Measurements from ENCODE around the gene PLA2G4D. TPM values are rescaled to one million over a fixed set of nuclear protein-coding genes. Genes with fewer than 3 reads are reported as not detected.

Gene PLA2G4D
- total RNA-seq, 1 experiment from 2014 or later = 0.34 TPM

DNA sequence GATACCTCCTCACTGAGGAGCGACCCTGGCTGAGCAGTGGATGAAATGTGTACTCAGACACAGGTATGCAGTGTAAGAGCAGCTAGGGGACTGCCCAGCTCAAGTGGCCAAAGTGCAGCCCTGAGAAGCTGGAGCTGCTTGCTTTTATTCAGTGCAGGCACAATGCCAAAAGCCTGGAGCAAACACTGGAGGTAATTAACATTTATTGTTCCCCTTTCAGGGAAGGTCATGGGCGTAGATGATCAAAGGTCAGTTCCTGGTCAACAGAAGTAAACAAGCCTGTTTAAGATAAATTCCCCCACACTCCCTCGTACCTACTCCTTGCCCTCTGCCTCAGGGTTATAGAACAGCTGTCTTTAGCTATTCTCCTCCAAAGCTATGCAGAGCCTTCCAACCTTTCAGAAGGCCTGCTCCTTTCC is 44.6 kb upstream of the PLA2G4D start:
- Histone ChIP-seq H3K79me2 (ENCODE audit: insufficient read depth, low read length) (no peaks in the 10 kb centered on the region), H3K27me3 (ENCODE audit: insufficient read depth, low read length) (no peaks in the 10 kb centered on the region; the same call in 1 of the 2 replicates), H3K9me3 (ENCODE audit: control insufficient read depth in 1 of 2, insufficient read depth in 1 of 2, low read depth in 1 of 2, low read length in 2 of 2) (no peaks in the 10 kb centered on the region), H3K4me3 (replicated peaks in 1 of 2; ENCODE audit: low read depth in 1 of 2, low read length in 2 of 2) (no peak overlapping the region), H3K4me1 (ENCODE audit: control insufficient read depth in 1 of 2, insufficient read depth in 2 of 2, low read length in 2 of 2) (peaks cover 5 to 7% of the 10 kb centered on the region in 2 experiments; a peak in 3 of 4 replicates), H3K9me2 (ENCODE audit: insufficient read depth) (no peaks in the 10 kb centered on the region), H2AFZ (ENCODE audit: low read depth, low read length, poor library complexity, severe bottlenecking) (no peak overlapping the region), H3K27ac (ENCODE audit: low read depth, low read length) (no peak overlapping the region), H3K36me3 (ENCODE audit: control insufficient read depth in 1 of 2, insufficient read depth in 2 of 2, low read length in 2 of 2) (no peaks in the 10 kb centered on the region), H3K4me2 (ENCODE audit: low read length) (no peak overlapping the region), H4K20me1 (ENCODE audit: insufficient read depth) (no peaks in the 10 kb centered on the region), H3K9ac (ENCODE audit: low read length) (no peak overlapping the region)
- intact Hi-C loops (cut with micrococcal nuclease) = no loop called here
- no peak for DNase-seq (ENCODE audit: low read depth, low spot score)
- ChIA-PET RAD21 (ENCODE audit: low non-redundant PET in 1 of 2, low total read pairs in 2 of 2, uncharacterized antibody in 2 of 2, unreplicated experiment in 2 of 2) (interaction anchor here in 1 of 2 experiments (1.1 kb wide), 1 partner anchor 511 kb away, joined by 3 read pairs; no protein-coding TSS in a partner anchor), POLR2A (no interaction called here), CTCF (interaction anchor here (1.0 to 5.9 kb wide), 8 partner anchors 11 to 364 kb away, joined by 3 to 47 read pairs (median 3); partner anchors contain the start of gene MAPKBP1)
- BruUV-seq (replicated peaks) = no TSS peak
- TF ChIP-seq SP1 (IDR thresholded peaks at IDR 0.05; ENCODE audit: low read depth) = no peak
- no peak for TF ChIP-seq TCF7L2 (IDR thresholded peaks at IDR 0.05; ENCODE audit: borderline replicate concordance, extremely low read depth, insufficient read depth, insufficient read length)
- no peak for TF ChIP-seq EGR1 (IDR thresholded peaks at IDR 0.05; ENCODE audit: low read depth)
- no peak for TF ChIP-seq SRF (IDR thresholded peaks at IDR 0.05; ENCODE audit: low read depth)
- TF ChIP-seq ELF1 (IDR thresholded peaks at IDR 0.05; ENCODE audit: borderline replicate concordance, low read depth) = no peak
- no peak for TF ChIP-seq YY1 (IDR thresholded peaks at IDR 0.05; ENCODE audit: extremely low read depth, insufficient replicate concordance, low read depth, low read length)
- ATAC-seq = no peak

DNA sequence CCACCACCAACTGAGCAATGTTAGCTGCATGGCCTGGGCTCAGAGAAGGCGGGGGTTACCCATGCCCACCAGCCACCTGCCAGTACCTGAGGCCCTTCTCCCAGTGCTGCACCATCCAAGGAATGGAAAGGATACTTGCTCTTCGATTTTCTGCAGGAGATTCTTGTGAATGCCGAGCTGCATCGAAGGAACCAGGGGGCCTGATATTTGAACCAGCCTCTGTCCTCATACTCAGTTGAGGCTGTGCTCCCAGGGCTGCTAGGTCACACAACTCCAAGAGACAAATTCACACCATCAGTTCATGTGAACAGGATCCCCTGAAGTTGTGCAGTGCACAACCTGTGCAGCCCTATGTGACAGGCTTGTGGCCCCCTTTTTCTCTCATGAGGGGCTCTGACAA is 44.0 kb upstream of the PLA2G4D start:
- Histone ChIP-seq H3K4me1 (ENCODE audit: control insufficient read depth in 1 of 2, insufficient read depth in 2 of 2, low read length in 2 of 2) (peaks cover 5 to 8% of the 10 kb centered on the region in 2 experiments; a peak in 3 of 4 replicates), H3K9ac (ENCODE audit: low read length) (no peak overlapping the region), H3K27me3 (ENCODE audit: insufficient read depth, low read length) (no peaks in the 10 kb centered on the region; the same call in 1 of the 2 replicates), H2AFZ (ENCODE audit: low read depth, low read length, poor library complexity, severe bottlenecking) (no peak overlapping the region), H3K4me3 (replicated peaks in 1 of 2; ENCODE audit: low read depth in 1 of 2, low read length in 2 of 2) (no peak overlapping the region), H3K9me2 (ENCODE audit: insufficient read depth) (no peaks in the 10 kb centered on the region), H3K9me3 (ENCODE audit: control insufficient read depth in 1 of 2, insufficient read depth in 1 of 2, low read depth in 1 of 2, low read length in 2 of 2) (no peaks in the 10 kb centered on the region), H3K79me2 (ENCODE audit: insufficient read depth, low read length) (no peaks in the 10 kb centered on the region), H3K4me2 (ENCODE audit: low read length) (no peak overlapping the region), H4K20me1 (ENCODE audit: insufficient read depth) (no peaks in the 10 kb centered on the region), H3K27ac (ENCODE audit: low read depth, low read length) (no peak overlapping the region), H3K36me3 (ENCODE audit: control insufficient read depth in 1 of 2, insufficient read depth in 2 of 2, low read length in 2 of 2) (no peaks in the 10 kb centered on the region)
- intact Hi-C loops (cut with micrococcal nuclease) = no loop called here
- no peak for ATAC-seq
- ChIA-PET CTCF (interaction anchor here (1.0 to 5.9 kb wide), 10 partner anchors 10 to 365 kb away, joined by 3 to 47 read pairs (median 6); partner anchors contain the start of gene MAPKBP1), RAD21 (ENCODE audit: low non-redundant PET in 1 of 2, low total read pairs in 2 of 2, uncharacterized antibody in 2 of 2, unreplicated experiment in 2 of 2) (interaction anchor here (0.8 to 1.1 kb wide), 2 partner anchors 149 to 512 kb away, joined by 3 read pairs; no protein-coding TSS in a partner anchor), POLR2A (no interaction called here)
- BruUV-seq (replicated peaks) = no TSS peak
- DNase-seq (ENCODE audit: low read depth, low spot score) = no peak
- TF ChIP-seq EZH2phosphoT487 (IDR thresholded peaks at IDR 0.05; ENCODE audit: borderline replicate concordance) (no peak), JUND (IDR thresholded peaks at IDR 0.05) (no peak), POLR2A (IDR thresholded peaks at IDR 0.05; ENCODE audit: borderline replicate concordance, extremely low read depth, insufficient read depth, insufficient read length) (no peak), CBX3 (IDR thresholded peaks at IDR 0.05; ENCODE audit: low read depth) (no peak), ATF3 (IDR thresholded peaks at IDR 0.05) (no peak), ZNF274 (IDR thresholded peaks at IDR 0.05; ENCODE audit: low read depth, low read length) (no peak), POLR2AphosphoS5 (IDR thresholded peaks at IDR 0.05; ENCODE audit: low read depth, low read length) (no peak), RAD21 (IDR thresholded peaks at IDR 0.05; ENCODE audit: low read depth) (no peak), MAX (IDR thresholded peaks at IDR 0.05) (no peak), EGR1 (IDR thresholded peaks at IDR 0.05; ENCODE audit: low read depth) (no peak), CTCF (IDR thresholded peaks at IDR 0.05 in 2 of 3, conservative IDR thresholded peaks at IDR 0.05 in 1 of 3; ENCODE audit: borderline replicate concordance in 1 of 3, insufficient read depth in 1 of 3, low read depth in 2 of 3, low read length in 2 of 3) (no peak), SP1 (IDR thresholded peaks at IDR 0.05; ENCODE audit: low read depth) (no peak)
- TF ChIP-seq, protein P1, sequence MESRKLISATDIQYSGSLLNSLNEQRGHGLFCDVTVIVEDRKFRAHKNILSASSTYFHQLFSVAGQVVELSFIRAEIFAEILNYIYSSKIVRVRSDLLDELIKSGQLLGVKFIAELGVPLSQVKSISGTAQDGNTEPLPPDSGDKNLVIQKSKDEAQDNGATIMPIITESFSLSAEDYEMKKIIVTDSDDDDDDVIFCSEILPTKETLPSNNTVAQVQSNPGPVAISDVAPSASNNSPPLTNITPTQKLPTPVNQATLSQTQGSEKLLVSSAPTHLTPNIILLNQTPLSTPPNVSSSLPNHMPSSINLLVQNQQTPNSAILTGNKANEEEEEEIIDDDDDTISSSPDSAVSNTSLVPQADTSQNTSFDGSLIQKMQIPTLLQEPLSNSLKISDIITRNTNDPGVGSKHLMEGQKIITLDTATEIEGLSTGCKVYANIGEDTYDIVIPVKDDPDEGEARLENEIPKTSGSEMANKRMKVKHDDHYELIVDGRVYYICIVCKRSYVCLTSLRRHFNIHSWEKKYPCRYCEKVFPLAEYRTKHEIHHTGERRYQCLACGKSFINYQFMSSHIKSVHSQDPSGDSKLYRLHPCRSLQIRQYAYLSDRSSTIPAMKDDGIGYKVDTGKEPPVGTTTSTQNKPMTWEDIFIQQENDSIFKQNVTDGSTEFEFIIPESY (IDR thresholded peaks at IDR 0.05; ENCODE audit: extremely low read depth, insufficient replicate concordance, low read length) = no peak
